GM21825 (cell line): ENCODE results near the gene PRR35.

Source experiments
- ATAC-seq: cut with Tn5 transposase; IDR thresholded peaks from one replicate; pipeline ENCODE4 v1.9.1; 2021; ENCODE audit warnings: mild to moderate bottlenecking, moderate library complexity; ENCODE audit not compliant: unreplicated experiment

PRR35 gene

DNA sequence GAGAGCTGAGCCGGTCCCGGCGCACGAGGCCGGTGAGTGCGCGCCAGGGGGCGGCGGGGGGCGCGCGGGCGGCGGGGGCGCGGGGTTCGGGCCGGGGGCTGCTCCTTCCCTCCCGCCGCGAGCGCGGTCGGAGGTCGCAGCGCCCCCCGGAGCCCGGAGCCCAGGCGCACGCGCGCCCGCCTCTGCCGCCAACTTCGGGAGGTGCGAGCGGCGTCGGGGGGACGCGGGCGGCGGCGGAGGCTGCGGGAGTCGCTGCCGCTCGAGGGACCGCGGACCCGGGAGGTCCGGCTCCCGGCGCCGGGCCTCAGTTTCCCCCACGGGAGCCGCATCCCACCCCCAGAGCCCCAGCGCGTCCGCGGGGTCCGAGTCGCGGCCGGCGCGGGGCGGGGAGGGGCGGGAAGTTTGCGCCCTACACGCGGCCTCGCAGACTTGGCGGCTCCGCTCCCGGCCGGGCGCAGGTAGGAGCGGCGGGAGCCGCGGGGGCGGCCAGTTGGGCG lies at the start of gene PRR35:
PRR35 (plus strand) TSS at position 191 of the 497 bp plus-strand sequence. CDS start 2,901 bp downstream, outside the sequence.
- ATAC-seq = no peak

- ATAC-seq = no peak
Observed at GRCh38 chr16:512802-513201, 47.4 kb upstream of the PRR35 start.

GRCh38 chr16:513950-514349 lies 46.2 kb upstream of the PRR35 start:
- ATAC-seq = no peak

GRCh38 chr16:515175-515938 lies 44.8 kb upstream of the PRR35 start:
- no peak for ATAC-seq

GRCh38 chr16:515939-516226 lies 44.3 kb upstream of the PRR35 start:
- ATAC-seq = no peak

DNA sequence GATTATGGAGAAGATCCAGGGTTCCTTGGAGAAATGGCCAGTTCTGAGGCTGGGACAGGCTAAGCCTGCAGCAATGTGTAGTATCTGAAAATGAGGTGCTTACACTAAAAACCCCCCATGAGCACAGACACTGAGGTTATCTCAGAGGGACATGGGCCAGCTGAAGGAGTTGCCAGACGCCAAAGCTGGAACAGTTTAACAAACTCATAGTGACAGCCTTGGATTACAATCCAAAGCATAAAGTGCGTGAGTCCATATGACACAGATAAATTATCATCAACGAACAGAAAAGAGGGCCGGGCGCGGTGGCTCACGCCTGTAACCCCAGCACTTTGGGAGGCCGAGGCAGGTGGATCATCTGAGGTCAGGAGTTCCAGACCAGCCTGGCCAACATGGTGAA lies 43.9 kb upstream of the PRR35 start:
- no peak for ATAC-seq

GRCh38 chr16:518858-519257 lies 41.3 kb upstream of the PRR35 start:
- no peak for ATAC-seq

GRCh38 chr16:519425-519824 lies 40.8 kb upstream of the PRR35 start:
- ATAC-seq = no peak

DNA sequence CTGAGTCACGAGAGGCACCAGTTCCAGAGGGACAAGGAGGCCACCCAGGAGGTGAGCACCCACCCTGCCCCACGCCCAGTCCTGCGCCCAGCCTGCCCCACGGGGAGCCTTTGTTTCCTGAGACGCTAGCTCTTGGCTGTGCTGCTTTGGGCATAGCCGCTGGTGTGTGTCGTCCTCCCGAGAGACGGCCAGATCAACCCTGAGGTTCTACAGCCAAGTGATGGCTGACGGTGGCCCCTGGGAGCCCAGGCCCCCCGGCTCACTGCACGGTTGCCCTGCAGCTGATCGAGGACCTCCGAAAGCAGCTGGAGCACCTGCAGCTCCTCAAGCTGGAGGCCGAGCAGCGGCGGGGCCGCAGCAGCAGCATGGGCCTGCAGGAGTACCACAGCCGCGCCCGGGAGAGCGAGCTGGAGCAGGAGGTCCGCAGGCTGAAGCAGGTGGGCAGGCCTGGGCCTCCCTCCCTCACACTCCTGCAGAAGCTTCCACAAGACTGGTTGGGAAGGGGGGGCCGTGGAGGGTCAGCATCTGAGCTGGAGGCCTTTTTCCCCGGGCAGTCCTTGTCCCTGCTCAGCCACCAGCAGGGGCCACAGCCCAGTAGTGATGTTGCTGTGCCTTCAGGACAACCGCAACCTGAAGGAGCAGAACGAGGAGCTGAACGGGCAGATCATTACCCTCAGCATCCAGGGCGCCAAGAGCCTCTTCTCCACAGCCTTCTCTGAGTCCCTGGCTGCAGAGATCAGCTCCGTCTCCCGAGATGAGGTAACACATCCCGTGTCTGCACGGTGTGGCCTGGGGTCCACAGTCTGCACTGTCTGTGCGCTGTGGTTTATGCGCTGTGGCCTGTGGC lies 40.1 kb upstream of the PRR35 start:
- no peak for ATAC-seq

- ATAC-seq = no peak
Observed at GRCh38 chr16:520847-521246, 39.3 kb upstream of the PRR35 start.

DNA sequence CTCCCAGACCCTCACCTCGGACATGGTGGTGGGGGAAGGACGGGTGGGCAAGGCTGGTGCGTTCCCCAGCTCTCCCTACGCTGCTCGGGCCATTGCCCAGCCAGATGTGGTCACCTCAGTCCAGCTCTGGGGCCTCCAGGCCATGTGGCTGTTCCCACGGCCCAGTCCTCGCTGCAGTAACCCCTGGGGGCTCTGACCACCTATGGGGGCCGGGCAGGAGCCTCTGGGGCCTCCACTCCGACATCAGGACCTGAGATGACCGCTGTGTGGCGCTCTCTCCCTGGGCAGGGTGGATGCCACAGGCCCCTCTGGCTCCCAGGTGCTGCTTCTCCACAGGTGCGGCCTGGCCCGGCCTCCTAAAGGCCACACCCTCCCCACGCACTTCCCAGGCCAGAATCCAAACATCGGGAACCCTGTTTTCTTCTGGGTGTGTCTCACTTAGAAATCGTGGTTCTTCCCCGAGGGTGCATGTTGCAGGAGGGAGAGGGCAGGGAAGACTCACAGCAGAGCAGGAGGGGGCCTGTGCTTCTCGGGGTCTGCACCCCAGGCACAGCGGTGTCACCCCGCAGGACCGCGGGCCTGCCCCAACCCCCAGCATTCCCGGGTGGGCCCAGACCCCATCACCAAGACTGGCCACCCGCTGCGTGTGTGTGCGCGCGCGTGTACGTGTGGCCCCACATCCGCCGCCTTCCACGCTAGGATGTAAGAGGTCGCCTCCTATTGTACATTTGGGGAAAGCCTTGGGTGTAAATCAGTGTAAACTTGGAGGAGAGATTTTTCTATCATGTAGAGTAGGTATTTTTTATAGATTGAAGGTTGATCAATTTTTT lies 38.6 kb upstream of the PRR35 start:
- no peak for ATAC-seq

- ATAC-seq = no peak
Observed at GRCh38 chr16:522320-523096, 37.7 kb upstream of the PRR35 start.

DNA sequence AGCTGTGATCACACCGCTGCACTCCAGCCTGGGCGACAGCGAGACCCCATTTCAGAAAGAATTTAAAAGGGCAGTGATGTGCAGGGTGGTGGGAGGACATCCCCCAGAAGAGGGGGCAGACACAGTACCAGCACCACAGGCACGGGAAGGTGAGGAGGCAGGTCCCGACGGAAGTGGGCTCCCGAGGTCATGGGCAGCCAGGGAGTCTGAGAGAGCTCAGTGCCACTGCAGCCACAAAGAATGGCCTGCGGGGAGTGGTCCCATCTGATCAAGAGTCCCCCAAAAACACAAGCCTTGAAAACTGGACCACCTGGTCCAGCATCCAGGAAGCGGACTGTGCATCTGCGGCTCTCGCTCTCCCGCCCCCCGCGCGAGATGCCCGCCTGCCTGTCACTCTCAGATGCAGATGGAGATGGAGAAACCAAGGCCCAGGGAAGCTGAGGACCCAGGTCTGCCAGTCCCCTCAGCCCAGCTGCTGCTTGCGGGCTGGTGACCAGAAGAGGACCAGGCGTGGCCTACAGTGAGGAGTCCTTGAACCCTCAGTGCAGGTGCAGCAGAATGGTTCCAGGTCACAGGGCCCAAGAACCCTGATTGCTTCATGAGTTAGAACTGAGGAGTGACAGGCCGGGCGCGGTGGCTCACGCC lies 37.0 kb upstream of the PRR35 start:
- no peak for ATAC-seq

DNA sequence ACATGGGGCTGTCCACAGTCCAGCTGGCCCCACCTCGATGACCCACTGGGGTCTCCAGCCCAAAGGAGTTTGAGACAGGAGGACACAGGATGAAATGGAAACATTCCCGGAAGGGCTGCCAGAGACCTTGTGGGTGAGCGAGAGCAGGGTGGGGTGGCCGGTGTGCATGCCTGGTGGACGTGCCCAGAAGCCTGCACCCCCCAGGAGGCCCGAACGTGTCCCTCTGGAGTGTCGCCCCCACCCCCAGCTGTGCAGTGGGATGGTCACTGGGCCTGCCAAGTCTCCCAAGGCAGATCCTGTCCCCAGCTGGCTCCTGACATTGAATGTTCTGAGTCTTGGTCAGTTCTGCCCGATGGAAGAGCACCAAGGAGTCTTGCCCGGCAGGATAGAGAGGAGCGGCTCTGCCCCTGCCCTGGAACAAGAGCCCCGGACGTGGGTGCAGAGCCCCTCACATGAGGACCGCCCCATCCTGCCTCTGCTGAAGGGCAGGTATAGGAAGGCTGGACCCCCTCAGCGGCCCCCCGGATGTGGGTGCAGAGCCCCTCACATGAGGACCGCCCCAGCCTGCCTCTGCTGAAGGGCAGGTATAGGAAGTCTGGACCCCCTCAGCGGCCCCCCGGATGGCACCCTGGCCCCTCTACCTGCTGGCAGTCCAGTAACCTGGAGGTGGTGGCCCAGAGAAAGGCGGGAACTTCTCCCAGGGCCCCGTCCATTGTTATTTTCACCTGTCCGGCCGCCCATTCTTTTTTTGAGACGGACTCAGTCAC lies 35.7 kb upstream of the PRR35 start:
- ATAC-seq = no peak

DNA sequence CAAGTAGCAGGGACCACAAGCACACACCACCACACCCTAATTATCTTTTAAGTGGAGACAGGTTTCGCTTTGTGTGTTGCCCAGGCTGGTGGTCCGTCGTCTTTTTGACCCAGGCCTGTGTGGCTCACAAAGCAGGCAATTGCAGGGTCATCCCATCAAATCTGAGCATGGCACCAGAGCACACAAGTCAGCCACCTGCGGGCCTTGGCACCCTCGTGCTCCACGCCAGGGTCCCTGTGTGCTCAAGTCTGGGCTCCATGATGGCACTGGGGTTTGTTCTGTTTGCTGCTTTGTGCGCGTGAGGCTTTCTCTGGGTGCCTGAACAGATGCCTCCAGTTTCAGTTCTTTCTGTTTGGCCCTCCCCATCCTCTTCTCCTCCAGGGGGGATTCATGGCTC lies 35.1 kb upstream of the PRR35 start:
- no peak for ATAC-seq

- no peak for ATAC-seq
Observed at GRCh38 chr16:525520-526180, 34.5 kb upstream of the PRR35 start.

- no peak for ATAC-seq
Observed at GRCh38 chr16:526181-527014, 33.8 kb upstream of the PRR35 start.
